ENCODE measurements around the gene RSAD2.

RSAD2 gene

GRCh38 chr2:6908291-6908690 is 30.7 kb downstream of the RSAD2 start:
- DNase-seq = no peak

- DNase-seq = no peak
Measured at GRCh38 chr2:6909431-6910385, 32.1 kb downstream of the RSAD2 start.

GRCh38 chr2:6911721-6912120 is 34.1 kb downstream of the RSAD2 start:
- no peak for DNase-seq

- no peak for DNase-seq
Measured at GRCh38 chr2:6913415-6914157, 36.0 kb downstream of the RSAD2 start.

- no peak for DNase-seq
Measured at GRCh38 chr2:6914828-6915227, 37.3 kb downstream of the RSAD2 start.

GRCh38 chr2:6915399-6915798 is 37.8 kb downstream of the RSAD2 start:
- DNase-seq = no peak

- DNase-seq = no peak
Measured at GRCh38 chr2:6916224-6916623, 38.6 kb downstream of the RSAD2 start.

- DNase-seq = no peak
Measured at GRCh38 chr2:6916736-6917070, 39.1 kb downstream of the RSAD2 start.

- peak; percentile 42 for DNase-seq
Measured at GRCh38 chr2:6917071-6917760, 39.6 kb downstream of the RSAD2 start, which contains the start of gene RNF144A. RNF144A (plus strand) TSS chr2:6917412; CDS start chr2:6996927, 79,515 bp downstream.

GRCh38 chr2:6917761-6918421 is 40.3 kb downstream of the RSAD2 start:
- DNase-seq = no peak

GRCh38 chr2:6919901-6920742 is 42.5 kb downstream of the RSAD2 start:
- no peak for DNase-seq

GRCh38 chr2:6920743-6921064 is 43.1 kb downstream of the RSAD2 start:
- no peak for DNase-seq

GRCh38 chr2:6921321-6921922 is 43.8 kb downstream of the RSAD2 start:
- no peak for DNase-seq

- no peak for DNase-seq
Measured at GRCh38 chr2:6922201-6922656, 44.7 kb downstream of the RSAD2 start.

GRCh38 chr2:6923319-6923718 is 45.7 kb downstream of the RSAD2 start:
- no peak for DNase-seq

- DNase-seq = no peak
Measured at GRCh38 chr2:6924101-6924923, 46.7 kb downstream of the RSAD2 start.

GRCh38 chr2:6924924-6925409 is 47.4 kb downstream of the RSAD2 start:
- no peak for DNase-seq

GRCh38 chr2:6926071-6926732 is 48.6 kb downstream of the RSAD2 start:
- DNase-seq = no peak

GRCh38 chr2:6927186-6927585 is 49.6 kb downstream of the RSAD2 start:
- DNase-seq = no peak

- no peak for DNase-seq
Measured at GRCh38 chr2:6927753-6928152, 50.2 kb downstream of the RSAD2 start.

Measured in NCI-H774 (cell line).